Erythroblast (primary cell): ENCODE data around the gene SRSF2.

Experiments
- GATA1 ChIP-seq: IDR thresholded peaks from 2 replicates; pipeline ENCODE4 v1.6.1; 2011; ENCODE audit warnings: low read depth, mild to moderate bottlenecking, control low read depth, low read length, moderate library complexity
- POLR2A ChIP-seq: IDR thresholded peaks from 2 replicates; pipeline ENCODE4 v1.6.1; 2011; ENCODE audit warnings: mild to moderate bottlenecking, low read length

DNA sequence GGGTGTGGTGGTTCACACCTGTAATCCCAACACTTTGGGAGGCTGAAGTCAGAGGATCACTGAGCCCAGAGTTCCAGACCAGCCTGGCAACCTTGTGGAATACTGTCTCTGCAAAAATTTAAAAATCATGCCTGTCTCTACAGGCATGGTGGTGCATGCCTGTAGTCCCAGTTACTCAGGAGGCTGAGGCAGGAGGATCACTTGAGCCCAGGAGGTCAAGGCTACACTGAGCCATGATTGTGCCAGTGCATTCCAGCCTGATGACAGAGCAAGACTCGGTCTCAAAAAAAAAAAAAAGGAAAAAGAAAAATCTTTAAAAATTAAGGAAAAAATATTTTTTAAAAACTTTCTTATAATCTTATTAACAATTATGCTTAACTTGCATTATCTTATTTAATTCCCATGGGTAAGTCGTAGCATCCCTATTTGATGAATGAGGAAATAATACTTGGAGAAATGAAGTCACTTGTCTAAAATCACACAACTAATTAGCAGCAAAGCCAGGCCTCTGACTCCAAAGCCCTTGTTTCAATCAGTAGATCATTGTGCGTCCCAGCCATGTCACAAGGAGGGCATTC, 14.4 kb upstream of the SRSF2 start:
- TF ChIP-seq POLR2A: no peak
- TF ChIP-seq GATA1: no peak
